Measurements from ENCODE around the gene IMP4. TPM values are rescaled to one million over a fixed set of nuclear protein-coding genes. Genes with fewer than 3 reads are reported as not detected.
A peak's percentile ranks its signal among the peaks of the same experiment; 100 is the strongest.

Gene IMP4
- total and polyA plus RNA-seq, 2 of the 8 experiments (the other 6 are each of a cell fraction or from before 2014, with no cell fraction given): 96.8 to 194 TPM

GRCh38 chr2:130313812-130314334, 28.8 kb upstream of the IMP4 start:
- H2BK5ac ChIP-seq (ENCODE audit: low read depth, low read length): no peak overlapping the region
- no peaks in the 10 kb centered on the region; a peak in 1 of 7 replicates for H3K27me3 ChIP-seq (replicated peaks in 1 of 4; ENCODE audit: control insufficient read depth in 3 of 4, extremely low read depth in 1 of 4, insufficient read depth in 3 of 4, low read length in 3 of 4)
- CTCF ChIA-PET (ENCODE audit: partially characterized antibody): interaction anchor here (1.3 kb wide), 1 partner anchor 20 kb away, joined by 3 read pairs; no protein-coding TSS in a partner anchor
- peaks cover 2% of the 10 kb centered on the region; the same call in 1 of the 2 replicates for H3K23me2 ChIP-seq (ENCODE audit: low read depth, low read length)
- no peak overlapping the region for H2BK15ac ChIP-seq (ENCODE audit: low read length)
- H2BK120ac ChIP-seq (replicated peaks; ENCODE audit: low read depth, low read length): no peak overlapping the region
- no peak overlapping the region for H2AK5ac ChIP-seq (ENCODE audit: low read depth, low read length)
- FAIRE-seq (no peak), DNase-seq (ENCODE audit: low read depth in 1 of 2, low spot score in 2 of 2) (no peak)
- no peaks in the 10 kb centered on the region for H3K4me1 ChIP-seq (replicated peaks in 1 of 4; ENCODE audit: control insufficient read depth in 3 of 4, insufficient read depth in 4 of 4, low read length in 3 of 4)
- no peak overlapping the region for H3K56ac ChIP-seq (replicated peaks; ENCODE audit: insufficient read length, low read depth, low read length)
- H2BK12ac ChIP-seq (ENCODE audit: low read depth, low read length): no peak overlapping the region
- H4K20me1 ChIP-seq (replicated peaks in 1 of 2; ENCODE audit: control insufficient read depth in 1 of 2, insufficient read depth in 2 of 2, low read length in 2 of 2): peaks cover 0 to 2% of the 10 kb centered on the region in 2 experiments
- no peak overlapping the region for H3K4me2 ChIP-seq (ENCODE audit: insufficient read depth in 1 of 2, low read depth in 2 of 2, low read length in 2 of 2)
- H4K91ac ChIP-seq (replicated peaks; ENCODE audit: insufficient read length, low read length): peak overlapping the region; percentile 26
- H3K36me3 ChIP-seq (ENCODE audit: control insufficient read depth in 2 of 4, insufficient read depth in 4 of 4, low read length in 3 of 4): no peaks in the 10 kb centered on the region
- POLR2A ChIA-PET (ENCODE audit: partially characterized antibody): interaction anchor here (1.0 kb wide), 1 partner anchor 13 kb away, joined by 3 read pairs; no protein-coding TSS in a partner anchor
- H2BK20ac ChIP-seq (ENCODE audit: low read length): no peak overlapping the region
- no peak overlapping the region for H3K18ac ChIP-seq (ENCODE audit: extremely low read depth, low read length)
- H2AFZ ChIP-seq (ENCODE audit: low read length): no peak overlapping the region
- H3K23ac ChIP-seq (ENCODE audit: insufficient read length): no peak overlapping the region
- H4K8ac ChIP-seq (ENCODE audit: extremely low read depth, insufficient read depth, low read length): peak overlapping the region; percentile 18; the same call in 1 of the 2 replicates
- no peaks in the 10 kb centered on the region for H3K79me1 ChIP-seq (ENCODE audit: low read depth, low read length)
- H3K14ac ChIP-seq (ENCODE audit: insufficient read length): no peak overlapping the region
- 86% methylated on average over 11 of the region's 12 CpGs; no CpG with 5 or more reads in 1 of the 2 experiments for WGBS, 2 experiments (ENCODE audit: extremely low coverage in 1 of 2, insufficient coverage in 1 of 2, insufficient read length in 1 of 2, insufficient replicate concordance in 2 of 2, low coverage in 1 of 2, low lambda C conversion rate in 2 of 2, missing lambda C conversion rate in 1 of 2)
- no peak overlapping the region for H3K27ac ChIP-seq (ENCODE audit: low read depth, low read length)
- H3K9ac ChIP-seq (replicated peaks in 1 of 4; ENCODE audit: extremely low read depth in 1 of 4, low read depth in 3 of 4, low read length in 3 of 4): no peak overlapping the region
- H4K5ac ChIP-seq (ENCODE audit: insufficient read length, low read depth, low read length): no peak overlapping the region
- H3K79me2 ChIP-seq (ENCODE audit: control insufficient read depth in 1 of 2, insufficient read depth in 2 of 2, low read length in 2 of 2): no peaks in the 10 kb centered on the region
- H3K4ac ChIP-seq (replicated peaks; ENCODE audit: insufficient read length, low read depth, low read length): no peak overlapping the region
- TF ChIP-seq SP2 (IDR thresholded peaks at IDR 0.05; ENCODE audit: low read length) (no peak), TBP (IDR thresholded peaks at IDR 0.05; ENCODE audit: low read depth, low read length) (no peak), FOSL1 (IDR thresholded peaks at IDR 0.05; ENCODE audit: insufficient read depth, low read depth, low read length) (no peak)
- H3K9me3 ChIP-seq (ENCODE audit: insufficient read depth in 2 of 2, low read depth in 1 of 2, low read length in 1 of 2): no peaks in the 10 kb centered on the region
- H3K4me3 ChIP-seq (ENCODE audit: extremely low read depth in 1 of 4, insufficient read depth in 2 of 4, low read depth in 3 of 4, low read length in 4 of 4): no peak overlapping the region

Measured in H1 (cell line).